Glutamatergic neuron (in vitro differentiated cells): Measurements from ENCODE around the gene CELF2. TPM values are rescaled to one million over a fixed set of nuclear protein-coding genes. Genes with fewer than 3 reads are reported as not detected.

Source experiments
- DNase-seq: peaks from one replicate; pipeline ENCODE4 v3.0.0; 2022
- H3K27ac Mint-ChIP-seq: one replicate; pipeline ENCODE4 v1.8.0; 2020; ENCODE audit warnings: mild to moderate bottlenecking, mixed read lengths, inconsistent platforms; ENCODE audit not compliant: unreplicated experiment
- H3K27me3 Mint-ChIP-seq: one replicate; pipeline ENCODE4 v1.8.0; 2020; ENCODE audit warnings: mild to moderate bottlenecking, moderate library complexity, mixed read lengths, inconsistent platforms; ENCODE audit not compliant: unreplicated experiment
- H3K36me3 Mint-ChIP-seq: one replicate; pipeline ENCODE4 v1.8.0; 2020; ENCODE audit warnings: mild to moderate bottlenecking, mixed read lengths, inconsistent platforms; ENCODE audit not compliant: unreplicated experiment
- H3K4me1 Mint-ChIP-seq: one replicate; pipeline ENCODE4 v1.8.0; 2020; ENCODE audit warnings: mild to moderate bottlenecking, low read depth, mixed read lengths, inconsistent platforms; ENCODE audit not compliant: unreplicated experiment
- H3K4me3 Mint-ChIP-seq: one replicate; pipeline ENCODE4 v1.8.0; 2020; ENCODE audit warnings: mild to moderate bottlenecking, mixed read lengths, inconsistent platforms; ENCODE audit not compliant: unreplicated experiment
- H3K9me3 Mint-ChIP-seq: one replicate; pipeline ENCODE4 v1.8.0; 2020; ENCODE audit warnings: mild to moderate bottlenecking, moderate library complexity, mixed read lengths, inconsistent platforms; ENCODE audit not compliant: unreplicated experiment
- total RNA-seq: library from RNA; stranded (reverse); fragmentation: NEBNext Ultra II Directional; extraction: Animal tissue kit (Norgen Biotek cat#: 25700); gene quantifications from one replicate; pipeline ENCODE4 v1.2.1, GENCODE V29; 2021; ENCODE audit not compliant: unreplicated experiment
- TF ChIP-seq, protein P1 (sequence below): fragments of 200-600 bp; sonication (generic); IDR thresholded peaks from one replicate; pipeline ENCODE4 v1.5.0; 2021; ENCODE audit not compliant: partially characterized antibody, unreplicated experiment

CELF2 gene
- total RNA-seq, 1 donor from 2014 or later: 47.4 TPM

DNA sequence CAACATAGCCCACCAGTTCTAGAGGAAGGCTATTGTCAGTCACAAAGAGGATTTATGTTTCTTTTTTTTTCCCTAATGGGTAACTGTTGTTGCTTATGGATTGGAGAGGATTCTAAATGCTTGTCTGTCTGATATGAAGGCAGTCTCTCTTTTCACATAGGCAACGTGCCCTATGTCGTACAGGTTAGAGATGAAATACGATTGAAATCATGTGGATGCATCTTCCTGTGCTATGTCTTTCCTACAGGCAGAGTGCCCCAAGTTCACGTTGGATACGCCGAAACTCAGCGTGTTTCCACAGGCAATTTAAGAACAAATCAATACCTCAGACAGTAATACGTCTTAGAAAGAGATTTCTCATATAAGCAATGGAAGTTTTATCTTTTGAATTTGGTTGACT is 93.8 kb downstream of the CELF2 start:
- peaks cover 2% of the 10 kb centered on the region for H3K27me3 Mint-ChIP-seq
- H3K4me1 Mint-ChIP-seq: peaks cover 12% of the 10 kb centered on the region
- TF ChIP-seq, protein P1, sequence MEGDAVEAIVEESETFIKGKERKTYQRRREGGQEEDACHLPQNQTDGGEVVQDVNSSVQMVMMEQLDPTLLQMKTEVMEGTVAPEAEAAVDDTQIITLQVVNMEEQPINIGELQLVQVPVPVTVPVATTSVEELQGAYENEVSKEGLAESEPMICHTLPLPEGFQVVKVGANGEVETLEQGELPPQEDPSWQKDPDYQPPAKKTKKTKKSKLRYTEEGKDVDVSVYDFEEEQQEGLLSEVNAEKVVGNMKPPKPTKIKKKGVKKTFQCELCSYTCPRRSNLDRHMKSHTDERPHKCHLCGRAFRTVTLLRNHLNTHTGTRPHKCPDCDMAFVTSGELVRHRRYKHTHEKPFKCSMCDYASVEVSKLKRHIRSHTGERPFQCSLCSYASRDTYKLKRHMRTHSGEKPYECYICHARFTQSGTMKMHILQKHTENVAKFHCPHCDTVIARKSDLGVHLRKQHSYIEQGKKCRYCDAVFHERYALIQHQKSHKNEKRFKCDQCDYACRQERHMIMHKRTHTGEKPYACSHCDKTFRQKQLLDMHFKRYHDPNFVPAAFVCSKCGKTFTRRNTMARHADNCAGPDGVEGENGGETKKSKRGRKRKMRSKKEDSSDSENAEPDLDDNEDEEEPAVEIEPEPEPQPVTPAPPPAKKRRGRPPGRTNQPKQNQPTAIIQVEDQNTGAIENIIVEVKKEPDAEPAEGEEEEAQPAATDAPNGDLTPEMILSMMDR: no peak
- H3K27ac Mint-ChIP-seq: no peak overlapping the region
- no peak for DNase-seq
- peaks cover 2% of the 10 kb centered on the region for H3K9me3 Mint-ChIP-seq
- no peaks in the 10 kb centered on the region for H3K36me3 Mint-ChIP-seq
- H3K4me3 Mint-ChIP-seq: no peak overlapping the region

DNA sequence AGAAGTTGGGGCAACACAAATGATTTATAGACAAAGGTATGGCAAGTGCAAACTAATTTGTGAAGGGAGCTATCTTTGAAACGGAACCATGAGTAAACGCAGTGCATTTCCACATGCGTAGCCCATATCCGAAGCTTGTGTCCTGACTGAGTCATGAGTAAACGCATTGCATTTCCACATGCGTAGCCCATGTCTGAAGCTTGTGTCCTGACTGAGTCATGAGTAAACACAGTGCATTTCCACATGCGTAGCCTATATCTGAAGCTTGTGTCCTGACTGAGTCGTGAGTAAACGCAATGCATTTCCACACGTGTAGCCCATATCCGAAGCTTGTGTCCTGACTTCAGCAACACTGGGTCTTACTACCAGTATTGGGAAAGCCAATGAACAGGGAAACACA is 95.0 kb downstream of the CELF2 start:
- Mint-ChIP-seq H3K4me3 (no peak overlapping the region), H3K9me3 (peaks cover 2% of the 10 kb centered on the region), H3K27ac (no peak overlapping the region), H3K36me3 (no peaks in the 10 kb centered on the region), H3K4me1 (peaks cover 12% of the 10 kb centered on the region), H3K27me3 (peaks cover 2% of the 10 kb centered on the region)
- TF ChIP-seq, protein P1: no peak
- no peak for DNase-seq

DNA sequence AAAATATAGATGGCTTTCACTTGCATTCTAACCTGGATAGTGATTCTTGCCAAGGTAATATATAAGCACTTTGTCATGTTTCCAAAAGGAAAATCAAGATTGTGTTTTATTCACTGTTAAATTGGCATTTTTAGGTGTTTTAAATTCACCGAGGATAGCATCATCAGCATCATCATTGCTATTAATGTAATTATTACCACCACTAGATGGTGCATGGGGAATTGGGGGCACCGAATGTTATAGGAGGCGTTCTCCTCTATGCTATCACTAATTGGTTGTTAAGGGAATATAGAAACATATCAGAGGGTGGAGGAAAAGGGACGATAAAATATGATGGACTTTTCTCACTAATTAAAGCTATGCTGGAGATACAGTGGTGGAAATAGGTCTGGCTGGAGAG is 95.5 kb downstream of the CELF2 start:
- H3K36me3 Mint-ChIP-seq: no peaks in the 10 kb centered on the region
- DNase-seq: no peak
- no peak overlapping the region for H3K27ac Mint-ChIP-seq
- H3K9me3 Mint-ChIP-seq: peaks cover 2% of the 10 kb centered on the region
- peaks cover 2% of the 10 kb centered on the region for H3K27me3 Mint-ChIP-seq
- peaks cover 12% of the 10 kb centered on the region for H3K4me1 Mint-ChIP-seq
- TF ChIP-seq, protein P1: no peak
- no peak overlapping the region for H3K4me3 Mint-ChIP-seq

DNA sequence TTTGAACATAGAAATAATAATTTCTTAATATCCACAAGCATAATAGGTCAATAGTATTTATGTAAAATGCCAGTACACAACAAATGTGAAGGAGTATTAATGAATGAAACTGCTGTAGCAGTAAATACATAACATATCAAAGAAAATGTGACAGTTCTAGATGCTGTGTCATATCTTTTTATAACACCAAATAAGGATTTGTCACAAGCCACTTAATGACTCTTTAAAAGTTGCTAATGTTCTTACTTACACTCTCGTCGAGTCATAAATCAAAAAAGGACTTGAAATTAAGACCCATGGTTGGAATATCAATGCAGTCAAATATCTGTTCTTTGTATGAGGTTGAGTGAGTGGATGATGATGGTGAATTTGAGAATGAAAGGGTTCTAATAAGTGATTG is 96.6 kb downstream of the CELF2 start:
- Mint-ChIP-seq H3K27me3 (peaks cover 2% of the 10 kb centered on the region), H3K4me1 (peaks cover 5% of the 10 kb centered on the region), H3K4me3 (no peak overlapping the region), H3K36me3 (no peaks in the 10 kb centered on the region), H3K9me3 (no peaks in the 10 kb centered on the region), H3K27ac (no peak overlapping the region)
- TF ChIP-seq, protein P1: no peak
- no peak for DNase-seq

DNA sequence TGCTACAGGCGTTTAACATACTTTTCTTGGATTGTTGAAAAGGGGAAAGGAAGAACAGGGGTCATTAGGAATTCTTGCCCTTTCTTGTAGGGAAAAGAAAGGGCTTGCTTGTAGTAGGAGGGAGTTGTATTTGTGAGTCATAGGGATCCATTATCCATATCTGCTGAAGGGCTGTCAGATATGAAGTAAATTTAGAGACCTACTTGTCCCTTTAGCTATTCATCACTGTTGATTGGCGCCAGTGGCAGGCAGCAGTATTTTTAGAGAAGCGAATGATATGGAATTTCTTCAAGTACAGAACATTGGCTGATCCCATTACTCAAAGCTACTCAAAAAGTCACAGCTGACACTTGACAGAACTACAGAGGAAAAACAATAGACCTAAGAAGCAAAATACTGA is 97.7 kb downstream of the CELF2 start:
- H3K4me3 Mint-ChIP-seq: no peak overlapping the region

More for the DNA sequence above, 97.7 kb downstream of the CELF2 start:
- H3K27me3 Mint-ChIP-seq: peaks cover 2% of the 10 kb centered on the region
- no peak for DNase-seq
- H3K4me1 Mint-ChIP-seq: peaks cover 8% of the 10 kb centered on the region
- no peak overlapping the region for H3K27ac Mint-ChIP-seq
- TF ChIP-seq, protein P1: no peak
- H3K9me3 Mint-ChIP-seq: no peaks in the 10 kb centered on the region
- no peaks in the 10 kb centered on the region for H3K36me3 Mint-ChIP-seq
